Endothelial cell of umbilical vein (primary cell): ENCODE data around the gene BMP2K.

ENCODE experiments used
- CTCF ChIP-seq, 2 donors: IDR thresholded peaks; 1 replicate in 1 of 2; 2 replicates in 1 of 2; pipeline ENCODE4 v1.5.1; 2011; ENCODE audit warnings: low read length in 2 of 2, mild to moderate bottlenecking in 2 of 2, moderate library complexity in 2 of 2, control low read depth in 1 of 2, inconsistent platforms in 1 of 2, low read depth in 1 of 2; ENCODE audit not compliant: insufficient read depth in 1 of 2; ENCODE audit errors: extremely low read depth in 1 of 2
- GATA2 ChIP-seq: IDR thresholded peaks from 2 replicates; pipeline ENCODE4 v1.7.0; 2011; ENCODE audit warnings: low read depth, mild to moderate bottlenecking, moderate library complexity, mixed read lengths, low read length; ENCODE audit not compliant: insufficient read length, insufficient read depth
- MYC ChIP-seq: IDR thresholded peaks from one replicate; pipeline ENCODE4 v1.6.1; 2011; ENCODE audit warnings: mild to moderate bottlenecking, low read depth, low read length

- TF ChIP-seq CTCF (IDR thresholded peaks at IDR 0.05; ENCODE audit: extremely low read depth in 1 of 2, insufficient read depth in 1 of 2, low read depth in 1 of 2, low read length in 2 of 2) (no peak), GATA2 (no peak), MYC (no peak)
These were observed 109.4 kb downstream of the BMP2K start for GRCh38 chr4:78885598-78885997.
